Gastroesophageal sphincter (tissue), 3 donors: ENCODE results near the gene HELB.

Experiments used
- CTCF ChIP-seq, 4 experiments: fragments of 200-600 bp in 2 of 4; fragments of 450-650 bp in 2 of 4; sonication (generic) in 1 of 4; IDR thresholded peaks; one replicate each; pipeline ENCODE4 v1.5.1; 2017 to 2019; ENCODE audit warnings: antibody characterized with exemption in 4 of 4, mild to moderate bottlenecking in 2 of 4, moderate library complexity in 2 of 4
- EP300 ChIP-seq: sonication (generic); formaldehyde crosslinking; IDR thresholded peaks from one replicate; pipeline ENCODE4 v1.6.1; 2017; ENCODE audit warnings: antibody characterized with exemption, mild to moderate bottlenecking
- POLR2A ChIP-seq, 2 donors: fragments of 450-650 bp; IDR thresholded peaks; one replicate each; pipeline ENCODE4 v1.6.1; 2017; ENCODE audit warnings: antibody characterized with exemption in 2 of 2, mild to moderate bottlenecking in 2 of 2, moderate library complexity in 1 of 2

- no peak for TF ChIP-seq POLR2A (IDR thresholded peaks at IDR 0.05)
- TF ChIP-seq CTCF (IDR thresholded peaks at IDR 0.05) = no peak
- TF ChIP-seq EP300 = no peak
Measured at GRCh38 chr12:66262737-66263136, 39.6 kb upstream of the HELB start.
